Ovary (tissue), 9 donors: Measurements from ENCODE around the gene CD200. TPM values are rescaled to one million over a fixed set of nuclear protein-coding genes. Genes with fewer than 3 reads are reported as not detected.

ENCODE experiments used
- DNase-seq, 5 donors: peaks; one replicate each; pipeline ENCODE4 v3.0.0-alpha.2; 2019 to 2020
- H3K27ac ChIP-seq, 2 donors: fragments of 200-600 bp; one replicate each; pipeline versions ENCODE4 v1.5.1 to v1.8.0; 2019 to 2022
- H3K27me3 ChIP-seq: fragments of 200-600 bp; one replicate; pipeline ENCODE4 v1.8.0; 2022
- H3K36me3 ChIP-seq: fragments of 200-600 bp; sonication (generic); one replicate; pipeline ENCODE4 v1.5.1; 2019
- H3K4me1 ChIP-seq: one replicate; pipeline ENCODE4 v1.8.1; 2013; ENCODE audit warnings: mild to moderate bottlenecking, moderate library complexity; ENCODE audit not compliant: insufficient read depth
- H3K4me3 ChIP-seq: fragments of 200-600 bp; sonication (generic); one replicate; pipeline ENCODE4 v1.5.1; 2017
- H3K9me3 ChIP-seq, 2 donors: fragments of 200-600 bp in 1 of 2; sonication (generic) in 1 of 2; one replicate each; pipeline versions ENCODE4 v1.5.1 to v1.8.1; 2013 to 2019; ENCODE audit warnings: mild to moderate bottlenecking in 1 of 2, moderate library complexity in 1 of 2
- EP300 ChIP-seq: sonication (generic); formaldehyde crosslinking; IDR thresholded peaks from one replicate; pipeline ENCODE4 v1.6.1; 2017; ENCODE audit warnings: antibody characterized with exemption
- POLR2A ChIP-seq: fragments of 450-650 bp; IDR thresholded peaks from one replicate; pipeline ENCODE4 v1.6.1; 2017; ENCODE audit warnings: antibody characterized with exemption, mild to moderate bottlenecking, moderate library complexity
- WGBS, 3 donors: extraction: QIAGEN DNeasy Blood & Tissue Kit in 1 of 3; methylation state at CpG; one replicate each; pipeline versions ENCODE4 v1.1.5 to v1.1.7; 2013 to 2017; 5-methylcytosine and 5-hydroxymethylcytosine counted together
- intact Hi-C, 4 donors: fragments of 100-400 bp; cut with DNase I; formaldehyde crosslinking; loops; one replicate each; pipeline versions ENCODE4 v1.11.0 to v1.15.1; 2022 to 2023
- polyA plus RNA-seq, 2 donors: library from polyadenylated mRNA; stranded (reverse); fragments of 200-250 nt in 1 of 2; fragments of 350-450 nt in 1 of 2; fragmentation: Illumina TruSeq in 1 of 2; extraction: RNeasy Lipid Tissue Mini Kit (QIAGEN cat#74804) in 1 of 2; gene quantifications; one replicate each; pipeline ENCODE4 v1.2.3, GENCODE V29; 2013 to 2014
- total RNA-seq, 7 donors: library from RNA; depleted of rRNA in 2 of 7; stranded (reverse); fragments of >200 nt in 2 of 7; fragmentation: NEBNext Ultra II Directional in 3 of 7; extraction: Animal tissue kit (Norgen Biotek cat#: 25700) in 3 of 7; gene quantifications; one replicate each; pipeline versions ENCODE4 v1.1.0 to v1.2.4, GENCODE V29; 2016 to 2023
- TF ChIP-seq, protein P1 (sequence below), 3 donors: fragments of 450-650 bp in 2 of 3; fragments of 200-600 bp in 1 of 3; IDR thresholded peaks; one replicate each; pipeline versions ENCODE4 v1.5.1 to v1.8.0; 2016 to 2022; ENCODE audit warnings: antibody characterized with exemption in 3 of 3, mild to moderate bottlenecking in 1 of 3
- donor health status: DM: no; HTN: no; CAD: no; lungs with moderate emphysema.
- donor health status: DM: no; HTN: no; CAD: no.
- donor health status: Bipolar disorder and iron deficiency.
- donor health status: DM: yes; HTN: yes; CAD: no.
- donor health status: DM: no; HTN: no; CAD: no.
- donor health status: DM: yes; HTN: yes; CAD: no.

The CD200 gene
- total and polyA plus RNA-seq, 9 donors = 9.6 to 36.4 (median 17.0) TPM

DNA sequence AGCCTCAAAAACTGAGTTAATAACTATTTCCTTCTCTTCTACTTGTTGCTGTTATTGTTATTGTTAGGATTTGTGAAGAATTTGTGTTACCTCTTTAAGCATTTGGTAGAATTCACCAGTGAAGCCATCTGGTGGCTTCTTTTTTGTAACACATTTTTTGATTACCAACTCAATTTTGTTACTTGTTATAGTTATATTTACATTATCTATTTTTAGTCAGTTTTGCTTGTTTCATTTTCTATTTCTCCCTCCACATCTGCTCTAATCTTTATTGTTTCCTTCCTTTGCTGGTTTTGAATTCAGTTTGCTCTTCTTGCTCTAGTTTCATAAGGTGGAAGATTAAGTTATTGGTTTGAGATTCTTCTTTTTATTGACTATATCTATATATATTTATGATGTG is 35.2 kb upstream of the CD200 start:
- no peak for DNase-seq
- Histone ChIP-seq H3K4me1 (no peaks in the 10 kb centered on the region), H3K4me3 (no peak overlapping the region), H3K27ac (no peak overlapping the region), H3K9me3 (no peaks in the 10 kb centered on the region), H3K27me3 (no peaks in the 10 kb centered on the region), H3K36me3 (no peaks in the 10 kb centered on the region)
- TF ChIP-seq POLR2A (no peak), EP300 (no peak)
- TF ChIP-seq, protein P1, sequence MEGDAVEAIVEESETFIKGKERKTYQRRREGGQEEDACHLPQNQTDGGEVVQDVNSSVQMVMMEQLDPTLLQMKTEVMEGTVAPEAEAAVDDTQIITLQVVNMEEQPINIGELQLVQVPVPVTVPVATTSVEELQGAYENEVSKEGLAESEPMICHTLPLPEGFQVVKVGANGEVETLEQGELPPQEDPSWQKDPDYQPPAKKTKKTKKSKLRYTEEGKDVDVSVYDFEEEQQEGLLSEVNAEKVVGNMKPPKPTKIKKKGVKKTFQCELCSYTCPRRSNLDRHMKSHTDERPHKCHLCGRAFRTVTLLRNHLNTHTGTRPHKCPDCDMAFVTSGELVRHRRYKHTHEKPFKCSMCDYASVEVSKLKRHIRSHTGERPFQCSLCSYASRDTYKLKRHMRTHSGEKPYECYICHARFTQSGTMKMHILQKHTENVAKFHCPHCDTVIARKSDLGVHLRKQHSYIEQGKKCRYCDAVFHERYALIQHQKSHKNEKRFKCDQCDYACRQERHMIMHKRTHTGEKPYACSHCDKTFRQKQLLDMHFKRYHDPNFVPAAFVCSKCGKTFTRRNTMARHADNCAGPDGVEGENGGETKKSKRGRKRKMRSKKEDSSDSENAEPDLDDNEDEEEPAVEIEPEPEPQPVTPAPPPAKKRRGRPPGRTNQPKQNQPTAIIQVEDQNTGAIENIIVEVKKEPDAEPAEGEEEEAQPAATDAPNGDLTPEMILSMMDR (IDR thresholded peaks at IDR 0.05) = no peak
- intact Hi-C loops = loop anchor here in 1 of 4 donors (10.0 kb wide), 1 partner anchor 227 kb away; no protein-coding TSS in a partner anchor

DNA sequence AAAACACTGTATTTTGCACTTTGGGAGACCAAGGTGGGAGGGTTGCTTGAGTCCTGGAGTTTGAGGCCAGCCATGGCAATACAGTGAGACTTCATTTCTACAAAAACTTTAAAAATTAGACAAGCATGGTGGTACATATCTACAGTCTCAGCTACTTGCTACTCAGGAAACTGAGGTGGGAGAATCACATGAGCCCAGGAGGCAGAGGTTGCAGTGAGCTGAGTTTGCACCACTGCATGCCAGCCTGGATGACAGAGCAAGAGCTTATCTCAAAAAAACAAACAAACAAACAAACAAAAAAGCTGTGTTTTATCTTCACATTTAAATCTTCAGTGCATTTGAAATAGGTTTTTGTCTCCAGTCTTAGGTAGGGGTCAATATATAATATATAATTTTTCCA is 34.2 kb upstream of the CD200 start:
- H3K9me3 ChIP-seq = no peaks in the 10 kb centered on the region
- intact Hi-C loops = loop anchor here in 1 of 4 donors (10.0 kb wide), 1 partner anchor 226 kb away; no protein-coding TSS in a partner anchor
- no peak overlapping the region for H3K4me3 ChIP-seq
- DNase-seq = no peak
- no peak overlapping the region for H3K27ac ChIP-seq
- no peak for TF ChIP-seq POLR2A
- H3K36me3 ChIP-seq = no peaks in the 10 kb centered on the region
- H3K4me1 ChIP-seq = no peaks in the 10 kb centered on the region
- H3K27me3 ChIP-seq = no peaks in the 10 kb centered on the region

DNA sequence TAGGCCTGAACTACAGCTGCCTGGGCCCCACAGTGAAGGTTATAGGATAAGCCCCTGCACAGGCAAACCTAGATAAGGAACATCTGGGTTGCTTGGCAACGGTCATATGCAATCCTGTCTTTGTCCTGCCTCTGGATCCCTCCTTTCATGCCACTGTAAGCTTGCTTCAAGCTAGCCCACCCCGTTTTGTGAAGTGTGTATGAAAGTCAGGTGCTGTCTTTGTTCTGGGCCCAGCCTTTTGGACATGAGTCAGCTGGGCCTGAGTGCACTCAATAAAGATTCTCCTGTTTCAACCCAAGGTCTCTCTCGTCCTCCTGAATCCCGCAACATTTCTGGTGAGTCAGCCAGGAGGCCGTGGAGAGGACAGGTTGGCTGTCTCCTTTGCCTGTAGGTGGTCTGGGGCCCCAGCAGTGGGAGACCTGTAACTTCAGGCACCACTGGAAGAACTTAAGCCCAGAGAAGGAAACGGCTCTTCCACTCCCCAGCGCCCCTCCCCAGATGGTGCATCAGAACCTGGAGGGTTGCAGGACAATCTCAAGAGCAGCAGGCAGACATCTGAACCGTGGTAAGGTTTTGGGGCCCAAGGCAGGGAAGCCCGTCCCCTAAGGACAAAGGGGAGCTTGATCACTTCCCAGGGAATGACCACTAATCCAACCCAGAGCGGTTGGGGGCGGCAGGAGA is 30.7 kb upstream of the CD200 start:
- H3K4me1 ChIP-seq = no peaks in the 10 kb centered on the region
- H3K36me3 ChIP-seq = no peaks in the 10 kb centered on the region
- WGBS, 3 donors = 60 to 61% (median 61%) methylated on average over 11 of the region's 11 CpGs
- TF ChIP-seq, protein P1 (IDR thresholded peaks at IDR 0.05) = no peak
- TF ChIP-seq POLR2A = no peak
- no peak for TF ChIP-seq EP300
- intact Hi-C loops = loop anchor here in 1 of 4 donors (10.0 kb wide), 1 partner anchor 223 kb away; no protein-coding TSS in a partner anchor
- no peak for DNase-seq
- H3K27me3 ChIP-seq = no peaks in the 10 kb centered on the region
- no peaks in the 10 kb centered on the region for H3K9me3 ChIP-seq
- H3K27ac ChIP-seq = no peak overlapping the region
- H3K4me3 ChIP-seq = no peak overlapping the region

DNA sequence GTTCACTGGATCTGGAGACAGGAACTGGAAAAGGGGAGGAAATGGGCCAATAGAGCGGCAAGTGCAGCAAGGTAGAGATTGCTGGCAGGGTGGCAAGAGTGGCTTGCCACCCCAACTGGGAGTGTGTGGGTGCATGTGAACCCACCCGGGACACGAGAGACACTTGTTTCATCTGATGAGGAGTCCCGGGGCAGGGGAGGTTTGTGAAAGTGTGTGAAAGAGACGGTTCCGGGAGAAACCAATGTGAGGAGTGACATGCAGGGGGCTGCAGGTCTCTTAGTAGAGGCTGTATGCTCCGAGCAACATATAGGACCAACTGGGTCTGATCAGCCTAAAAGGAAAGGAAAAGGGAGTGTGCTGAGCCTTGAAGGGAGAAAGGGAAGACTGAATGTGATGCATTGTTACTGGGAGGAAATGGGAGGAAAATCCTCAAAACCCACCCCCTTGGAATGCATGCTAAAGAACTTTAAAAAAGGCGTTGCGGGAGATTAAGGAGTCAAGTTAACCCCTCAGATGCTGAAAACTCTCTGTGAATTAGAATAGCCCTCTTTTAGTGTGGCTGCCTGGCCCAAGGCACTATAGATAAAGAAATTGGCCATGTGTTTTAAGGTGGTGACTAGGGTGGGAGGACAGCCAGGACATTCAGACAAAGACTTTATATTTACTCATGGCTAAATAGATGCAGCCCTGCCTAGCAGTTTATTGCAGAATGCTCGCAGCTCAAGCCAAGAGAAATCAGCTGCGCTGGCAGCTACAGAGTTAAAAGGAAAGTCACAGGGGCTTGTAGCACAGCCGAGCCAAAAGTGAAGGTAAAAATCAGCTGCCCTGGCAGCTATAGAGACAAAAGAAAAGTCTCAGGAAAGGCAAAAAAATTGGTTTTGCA is 29.8 kb upstream of the CD200 start:
- no peak for DNase-seq
- intact Hi-C loops = loop anchor here in 1 of 4 donors (10.0 kb wide), 1 partner anchor 222 kb away; no protein-coding TSS in a partner anchor
- WGBS, 3 donors = 18 to 22% (median 21%) methylated on average over 12 of the region's 12 CpGs
- no peak overlapping the region for H3K27ac ChIP-seq
- no peaks in the 10 kb centered on the region for H3K9me3 ChIP-seq
- H3K36me3 ChIP-seq = no peaks in the 10 kb centered on the region
- no peaks in the 10 kb centered on the region for H3K27me3 ChIP-seq
- peak overlapping the region; percentile 27 for H3K4me3 ChIP-seq
- TF ChIP-seq, protein P1 (IDR thresholded peaks at IDR 0.05) = no peak
- TF ChIP-seq POLR2A = no peak
- no peak for TF ChIP-seq EP300
- H3K4me1 ChIP-seq = no peaks in the 10 kb centered on the region
